Midbrain (tissue), 1 donor: ENCODE data around the gene RBM42.
"Not testable (repeated sequence)": the region's sequence is repeated elsewhere in the genome, so short reads cannot be mapped to it uniquely, and the experiment has no call there.

Source experiments
- DNase-seq: peaks from one replicate; lab custom pipeline; 2025; lab: John Stamatoyannopoulos, UW

The RBM42 gene

GRCh38 chr19:35654828-35655227 lies 26.0 kb downstream of the RBM42 start:
- DNase-seq, result not testable (repeated sequence)

GRCh38 chr19:35655600-35655999 lies 26.8 kb downstream of the RBM42 start:
- no peak for DNase-seq

- no peak for DNase-seq
These were observed 27.9 kb downstream of the RBM42 start for GRCh38 chr19:35656700-35657099.

GRCh38 chr19:35657904-35658700 lies 29.3 kb downstream of the RBM42 start:
- no peak for DNase-seq

GRCh38 chr19:35661995-35662340 lies 33.1 kb downstream of the RBM42 start:
- DNase-seq, result no peak

- no peak for DNase-seq
These were observed 35.1 kb downstream of the RBM42 start for GRCh38 chr19:35663981-35664380.

- DNase-seq, result no peak
These were observed 36.3 kb downstream of the RBM42 start for GRCh38 chr19:35665157-35665556.

- no peak for DNase-seq
These were observed 36.8 kb downstream of the RBM42 start for GRCh38 chr19:35665604-35666003.

GRCh38 chr19:35666251-35666913 lies 37.5 kb downstream of the RBM42 start, which contains the start of gene UPK1A:
UPK1A (plus strand) TSS chr19:35666517; CDS start chr19:35666813, 296 bp downstream.
- no peak for DNase-seq

- no peak for DNase-seq
These were observed 40.7 kb downstream of the RBM42 start for GRCh38 chr19:35669566-35669965.

GRCh38 chr19:35669974-35670373 lies 41.1 kb downstream of the RBM42 start:
- no peak for DNase-seq

GRCh38 chr19:35670686-35671085 lies 41.9 kb downstream of the RBM42 start:
- DNase-seq, result no peak

- no peak for DNase-seq
These were observed 43.0 kb downstream of the RBM42 start for GRCh38 chr19:35671818-35672217.

GRCh38 chr19:35673121-35673804 lies 44.4 kb downstream of the RBM42 start:
- DNase-seq, result no peak

GRCh38 chr19:35675589-35676140 lies 46.8 kb downstream of the RBM42 start:
- no peak for DNase-seq
